B cell (primary cell): ENCODE measurements around the gene RARB.

Experiments
- EZH2 ChIP-seq: IDR thresholded peaks from 2 replicates; pipeline ENCODE4 v1.6.1; 2012; ENCODE audit warnings: borderline replicate concordance, low read depth, mild to moderate bottlenecking, moderate library complexity, low read length; ENCODE audit not compliant: insufficient read depth, poor library complexity, severe bottlenecking
- TF ChIP-seq, protein P1 (sequence below): fragments of 200-600 bp; IDR thresholded peaks from one replicate; pipeline ENCODE4 v1.8.0; 2022; ENCODE audit warnings: antibody characterized with exemption, mild to moderate bottlenecking

- TF ChIP-seq, protein P1, sequence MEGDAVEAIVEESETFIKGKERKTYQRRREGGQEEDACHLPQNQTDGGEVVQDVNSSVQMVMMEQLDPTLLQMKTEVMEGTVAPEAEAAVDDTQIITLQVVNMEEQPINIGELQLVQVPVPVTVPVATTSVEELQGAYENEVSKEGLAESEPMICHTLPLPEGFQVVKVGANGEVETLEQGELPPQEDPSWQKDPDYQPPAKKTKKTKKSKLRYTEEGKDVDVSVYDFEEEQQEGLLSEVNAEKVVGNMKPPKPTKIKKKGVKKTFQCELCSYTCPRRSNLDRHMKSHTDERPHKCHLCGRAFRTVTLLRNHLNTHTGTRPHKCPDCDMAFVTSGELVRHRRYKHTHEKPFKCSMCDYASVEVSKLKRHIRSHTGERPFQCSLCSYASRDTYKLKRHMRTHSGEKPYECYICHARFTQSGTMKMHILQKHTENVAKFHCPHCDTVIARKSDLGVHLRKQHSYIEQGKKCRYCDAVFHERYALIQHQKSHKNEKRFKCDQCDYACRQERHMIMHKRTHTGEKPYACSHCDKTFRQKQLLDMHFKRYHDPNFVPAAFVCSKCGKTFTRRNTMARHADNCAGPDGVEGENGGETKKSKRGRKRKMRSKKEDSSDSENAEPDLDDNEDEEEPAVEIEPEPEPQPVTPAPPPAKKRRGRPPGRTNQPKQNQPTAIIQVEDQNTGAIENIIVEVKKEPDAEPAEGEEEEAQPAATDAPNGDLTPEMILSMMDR = no peak
- no peak for TF ChIP-seq EZH2
Measured at GRCh38 chr3:25587526-25587925, 159.5 kb downstream of the RARB start.
